Psoas muscle (tissue), 8 donors: Measurements from ENCODE around the gene GRIA3. TPM values are rescaled to one million over a fixed set of nuclear protein-coding genes. Genes with fewer than 3 reads are reported as not detected.
"Not testable (repeated sequence)": the region's sequence is repeated elsewhere in the genome, so short reads cannot be mapped to it uniquely, and the experiment has no call there.

Experiments
- ATAC-seq, 4 donors: fragments of 200-7000 bp; cut with Tn5 transposase; one replicate each; pipeline ENCODE4 v1.9.1; 2020; ENCODE audit warnings: moderate library complexity in 3 of 4, mild to moderate bottlenecking in 2 of 4
- DNase-seq, 2 donors: peaks; one replicate each; pipeline ENCODE4 v3.0.0-alpha.2; 2020
- H3K27ac ChIP-seq: fragments of 200-600 bp; one replicate; pipeline ENCODE4 v1.8.0; 2022
- H3K27me3 ChIP-seq, 3 donors: fragments of 200-600 bp in 1 of 3; one replicate each; pipeline versions ENCODE4 v1.6.1 to v1.8.0; 2013 to 2022; ENCODE audit warnings: low read length in 2 of 3, mild to moderate bottlenecking in 2 of 3, moderate library complexity in 1 of 3; ENCODE audit not compliant: insufficient read depth in 3 of 3
- H3K36me3 ChIP-seq, 2 donors: fragments of 200-600 bp in 1 of 2; one replicate each; pipeline versions ENCODE4 v1.6.1 to v1.8.0; 2013 to 2022; ENCODE audit warnings: low read depth in 1 of 2, mild to moderate bottlenecking in 1 of 2, moderate library complexity in 1 of 2; ENCODE audit not compliant: insufficient read depth in 1 of 2
- H3K4me1 ChIP-seq: fragments of 200-600 bp; one replicate; pipeline ENCODE4 v1.8.0; 2022
- H3K4me3 ChIP-seq: fragments of 200-600 bp; one replicate; pipeline ENCODE4 v1.8.0; 2022; ENCODE audit warnings: mild to moderate bottlenecking
- H3K9me3 ChIP-seq: fragments of 200-600 bp; one replicate; pipeline ENCODE4 v1.8.0; 2022
- CTCF ChIP-seq: fragments of 200-600 bp; IDR thresholded peaks from one replicate; pipeline ENCODE4 v1.8.0; 2022; ENCODE audit warnings: antibody characterized with exemption
- WGBS, 3 donors: extraction: QIAGEN DNeasy Blood & Tissue Kit; methylation state at CpG; one replicate each; pipeline versions ENCODE4 v1.1.6 to v1.1.7; 2013; 5-methylcytosine and 5-hydroxymethylcytosine counted together
- intact Hi-C, 2 donors: fragments of 100-400 bp; cut with DNase I; formaldehyde crosslinking; loops; one replicate each; pipeline versions ENCODE4 v1.11.0 to v1.14.2; 2022
- polyA plus RNA-seq, 3 donors: library from polyadenylated mRNA; stranded (reverse); fragments of 200-250 nt; gene quantifications; one replicate each; pipeline ENCODE4 v1.2.3, GENCODE V29; 2013
- total RNA-seq, 4 donors: library from RNA; stranded (reverse); fragmentation: NEBNext Ultra II Directional in 2 of 4; extraction: Animal tissue kit (Norgen Biotek cat#: 25700) in 2 of 4; gene quantifications; one replicate each; pipeline versions ENCODE4 v1.2.1 to v1.2.4, GENCODE V29; 2021 to 2023
- donor health status: healthy with polysubstance abuse.
- donor health status: DM: no; HTN: no; CAD: no; lungs with moderate emphysema.
- donor health status: Bipolar disorder and iron deficiency.
- donor health status: healthy.
- donor health status: DM: yes; HTN: yes; CAD: no.
- donor health status: DM: no; HTN: no; CAD: no.
- donor health status: DM: no; HTN: no; CAD: no.
- donor health status: DM: yes; HTN: yes; CAD: no.

Gene GRIA3
- total and polyA plus RNA-seq, 7 donors = 0.03 to 0.32 (median 0.21) TPM; not detected in 1

DNA sequence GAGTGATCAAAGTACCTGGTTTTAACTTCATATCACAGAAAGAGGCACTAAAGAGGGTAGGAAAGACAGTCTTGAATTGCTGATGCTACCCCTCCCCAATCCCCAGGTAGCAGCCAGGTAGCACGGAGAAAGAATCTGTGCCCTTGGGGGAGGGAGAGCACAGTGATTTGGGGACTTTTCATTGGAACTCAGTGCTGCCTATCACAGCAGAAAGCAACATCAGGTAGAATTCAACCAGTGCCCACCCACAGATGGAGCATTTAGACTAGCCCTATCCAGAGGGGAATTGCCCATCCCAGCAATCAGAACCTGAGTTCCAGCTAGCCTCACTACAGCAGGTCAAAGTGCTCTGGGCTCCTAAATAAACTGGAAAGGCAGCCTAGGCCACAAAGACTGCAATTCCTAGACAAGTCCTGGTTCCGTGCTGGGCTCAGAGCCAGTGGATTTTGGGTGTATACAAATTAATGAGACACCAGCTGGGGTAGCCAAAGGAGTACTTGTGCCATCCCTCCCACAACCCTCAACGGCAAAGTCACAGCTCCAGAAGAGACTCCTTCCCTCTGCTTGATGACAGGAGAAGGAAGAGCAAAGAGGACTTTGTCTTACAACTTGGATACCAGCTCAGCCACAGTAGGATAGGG is 320.7 kb downstream of the GRIA3 start:
- intact Hi-C loops = no loop called here
- Histone ChIP-seq H3K4me3 (no peak overlapping the region), H3K27ac (no peak overlapping the region), H3K36me3 (no peaks in the 10 kb centered on the region), H3K27me3 (no peaks in the 10 kb centered on the region), H3K9me3 (peaks cover 4% of the 10 kb centered on the region), H3K4me1 (no peaks in the 10 kb centered on the region)
- ATAC-seq (no peak), DNase-seq (no peak)
- TF ChIP-seq CTCF = no peak
- WGBS, 3 donors = 48 to 57% (median 48%) methylated on average over 3 of the region's 3 CpGs

GRCh38 chrX:123513585-123514278 is 329.7 kb downstream of the GRIA3 start:
- intact Hi-C loops = no loop called here
- H3K27me3 ChIP-seq = no peaks in the 10 kb centered on the region
- H3K36me3 ChIP-seq = no peaks in the 10 kb centered on the region
- no peak for TF ChIP-seq CTCF
- H3K27ac ChIP-seq = no peak overlapping the region
- ATAC-seq = no peak
- H3K4me3 ChIP-seq = no peak overlapping the region
- H3K4me1 ChIP-seq = no peaks in the 10 kb centered on the region
- 57 to 67% (median 63%) methylated on average over 6 of the region's 6 CpGs for WGBS, 3 donors
- peaks cover 3% of the 10 kb centered on the region for H3K9me3 ChIP-seq
- DNase-seq = no peak

DNA sequence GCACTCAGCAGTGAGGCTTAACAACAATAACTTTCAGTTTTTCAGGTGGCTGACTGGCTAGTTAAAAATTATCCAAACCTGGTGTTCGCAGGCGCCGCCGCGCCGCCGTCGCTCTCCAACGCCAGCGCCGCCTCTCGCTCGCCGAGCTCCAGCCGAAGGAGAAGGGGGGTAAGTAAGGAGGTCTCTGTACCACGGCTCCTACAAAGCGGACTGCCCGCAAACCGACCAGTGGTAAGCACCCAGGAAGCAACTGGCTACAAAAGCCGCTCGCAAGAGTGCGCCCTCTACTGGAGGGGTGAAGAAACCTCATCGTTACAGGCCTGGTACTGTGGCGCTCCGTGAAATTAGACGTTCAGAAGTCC is 330.2 kb downstream of the GRIA3 start:
- WGBS, 3 donors = 65 to 76% (median 76%) methylated on average over 19 to 26 of the region's 26 CpGs
- H3K27me3 ChIP-seq, ATAC-seq, H3K27ac ChIP-seq, H3K9me3 ChIP-seq, H3K36me3 ChIP-seq, H3K4me1 ChIP-seq, DNase-seq, intact Hi-C loops, H3K4me3 ChIP-seq: not testable (repeated sequence)

GRCh38 chrX:123518791-123519190 is 334.7 kb downstream of the GRIA3 start:
- Histone ChIP-seq H3K27ac (no peak overlapping the region), H3K36me3 (no peaks in the 10 kb centered on the region), H3K9me3 (peaks cover 3% of the 10 kb centered on the region), H3K27me3 (no peaks in the 10 kb centered on the region), H3K4me1 (no peaks in the 10 kb centered on the region), H3K4me3 (no peak overlapping the region)
- intact Hi-C loops = no loop called here
- DNase-seq (no peak), ATAC-seq (no peak)
- no peak for TF ChIP-seq CTCF
- WGBS, 3 donors = 66 to 90% (median 67%) methylated on average over 2 of the region's 2 CpGs

GRCh38 chrX:123525123-123525725 is 341.1 kb downstream of the GRIA3 start:
- ATAC-seq (no peak), DNase-seq (no peak)
- Histone ChIP-seq H3K36me3 (no peaks in the 10 kb centered on the region), H3K4me1 (no peaks in the 10 kb centered on the region), H3K27ac (no peak overlapping the region), H3K9me3 (no peaks in the 10 kb centered on the region), H3K4me3 (no peak overlapping the region), H3K27me3 (no peaks in the 10 kb centered on the region)
- WGBS, 3 donors = 79 to 82% (median 81%) methylated on average over 2 of the region's 2 CpGs
- TF ChIP-seq CTCF = no peak
- intact Hi-C loops = no loop called here

DNA sequence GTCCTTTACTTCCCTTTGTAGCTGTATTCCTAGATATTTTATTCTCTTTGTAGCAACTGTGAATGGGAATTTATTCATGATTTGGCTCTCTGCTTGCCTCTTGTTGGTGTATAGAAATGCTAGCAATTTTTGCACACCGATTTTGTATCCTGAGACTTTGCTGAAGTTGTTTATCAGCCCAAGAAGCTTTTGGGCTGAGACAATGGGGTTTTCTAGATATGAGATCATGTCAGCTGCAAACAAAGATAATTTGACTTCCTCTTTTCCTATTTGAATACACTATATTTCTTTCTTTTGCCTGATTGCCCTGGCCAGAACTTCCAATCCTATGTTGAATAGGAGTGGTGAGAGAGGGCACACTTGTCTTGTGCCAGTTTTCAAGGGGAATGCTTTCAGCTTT is 346.6 kb downstream of the GRIA3 start:
- H3K27ac ChIP-seq, intact Hi-C loops, H3K36me3 ChIP-seq, H3K9me3 ChIP-seq, H3K4me3 ChIP-seq, DNase-seq, H3K27me3 ChIP-seq, ATAC-seq, H3K4me1 ChIP-seq: not testable (repeated sequence)
- 73 to 91% (median 86%) methylated on average over 1 of the region's 1 CpG for WGBS, 3 donors
